Adrenal gland (tissue), 5 donors: ENCODE results near the gene ATPAF2.

Source experiments
- CTCF ChIP-seq, 6 experiments: fragments of 450-650 bp in 4 of 6; fragments of 200-600 bp in 2 of 6; sonication (generic) in 1 of 6; IDR thresholded peaks; 1 replicate in 5 of 6; 2 replicates in 1 of 6; pipeline versions ENCODE4 v1.5.1 to v1.8.0; 2016 to 2021; ENCODE audit warnings: antibody characterized with exemption in 6 of 6, mild to moderate bottlenecking in 2 of 6, moderate library complexity in 1 of 6
- POLR2A ChIP-seq, 2 donors: fragments of 450-650 bp; IDR thresholded peaks; one replicate each; pipeline ENCODE4 v1.6.1; 2017; ENCODE audit warnings: antibody characterized with exemption in 2 of 2, mild to moderate bottlenecking in 2 of 2, moderate library complexity in 1 of 2
- donor health status: DM: no; HTN: no; CAD: no.

DNA sequence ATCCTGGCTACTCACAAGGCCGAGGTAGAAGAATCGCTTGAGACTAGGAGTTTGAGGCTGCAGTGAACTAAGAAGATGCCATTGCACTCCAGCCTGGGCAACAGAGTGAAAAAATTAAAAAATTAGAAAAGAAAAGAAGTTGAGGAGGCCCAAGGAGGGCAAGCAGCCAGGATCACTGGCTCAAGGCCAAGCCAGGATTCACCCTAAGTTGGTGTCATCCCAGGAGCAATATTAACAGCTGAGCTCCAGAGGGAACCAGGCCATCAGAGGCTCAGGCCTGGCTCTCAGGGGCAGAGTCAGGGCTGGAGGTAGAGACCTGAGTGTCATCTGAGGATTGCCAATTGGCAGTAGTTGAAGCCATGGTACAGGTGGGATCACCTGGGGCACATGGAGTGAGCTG is 45.6 kb downstream of the ATPAF2 start:
- TF ChIP-seq CTCF (IDR thresholded peaks at IDR 0.05) (no peak), POLR2A (IDR thresholded peaks at IDR 0.05) (no peak)
